Smooth muscle cell (in vitro differentiated cells): ENCODE measurements around the gene CNPY3. TPM values are rescaled to one million over a fixed set of nuclear protein-coding genes. Genes with fewer than 3 reads are reported as not detected.

ENCODE experiments used
- DNase-seq: peaks from one replicate; lab custom pipeline; 2025; ENCODE audit not compliant: unreplicated experiment; lab: John Stamatoyannopoulos, UW
- H2AFZ ChIP-seq: fragments of 200-600 bp; sonication (generic); 2 replicates; pipeline ENCODE4 v1.6.0; 2016; ENCODE audit warnings: antibody characterized with exemption, low read depth, mild to moderate bottlenecking
- H3F3A ChIP-seq: fragments of 200-600 bp; sonication (generic); 2 replicates; pipeline ENCODE4 v1.6.0; 2017; ENCODE audit warnings: antibody characterized with exemption, low read depth
- H3K27ac ChIP-seq: fragments of 200-600 bp; sonication (generic); 2 replicates; pipeline ENCODE4 v1.5.1; 2016; ENCODE audit warnings: low read depth, mild to moderate bottlenecking
- H3K27me3 ChIP-seq: fragments of 200-600 bp; sonication (generic); 2 replicates; pipeline ENCODE4 v1.6.1; 2016; ENCODE audit warnings: low read depth, mild to moderate bottlenecking
- H3K36me3 ChIP-seq: fragments of 200-600 bp; sonication (generic); 2 replicates; pipeline ENCODE4 v1.5.1; 2016; ENCODE audit warnings: low read depth
- H3K4me1 ChIP-seq: fragments of 200-600 bp; sonication (generic); 2 replicates; pipeline ENCODE4 v1.5.1; 2016; ENCODE audit warnings: low read depth
- H3K4me2 ChIP-seq: fragments of 200-600 bp; sonication (generic); 2 replicates; pipeline ENCODE4 v1.6.0; 2016; ENCODE audit warnings: mild to moderate bottlenecking
- H3K4me3 ChIP-seq: fragments of 200-600 bp; sonication (generic); 2 replicates; pipeline ENCODE4 v1.5.1; 2016; ENCODE audit warnings: mild to moderate bottlenecking
- H3K79me2 ChIP-seq: fragments of 200-600 bp; sonication (generic); 2 replicates; pipeline ENCODE4 v1.6.0; 2016; ENCODE audit warnings: low read depth, mild to moderate bottlenecking
- H3K9ac ChIP-seq: fragments of 200-600 bp; sonication (generic); 2 replicates; pipeline ENCODE4 v1.6.0; 2016; ENCODE audit warnings: low read depth
- H3K9me3 ChIP-seq: fragments of 200-600 bp; sonication (generic); replicated peaks from 2 replicates; pipeline ENCODE4 v1.5.1; 2016; ENCODE audit warnings: low read depth
- H4K20me1 ChIP-seq: fragments of 200-600 bp; sonication (generic); 2 replicates; pipeline ENCODE4 v1.6.0; 2016; ENCODE audit warnings: low read depth
- CTCF ChIP-seq: fragments of 200-600 bp; sonication (generic); IDR thresholded peaks from 2 replicates; pipeline ENCODE4 v1.5.1; 2017; ENCODE audit warnings: borderline replicate concordance, mild to moderate bottlenecking, antibody characterized with exemption; ENCODE audit not compliant: insufficient read depth, poor library complexity, severe bottlenecking
- WGBS: methylation state at CpG from one replicate; pipeline ENCODE4 v1.1.7; 2016; ENCODE audit warnings: low lambda C conversion rate; 5-methylcytosine and 5-hydroxymethylcytosine counted together
- polyA plus RNA-seq: library from polyadenylated mRNA; unstranded; fragments of >200 nt; fragmentation: Nextera tagmentation; extraction: Ambion mirVana; gene quantifications from 2 replicates; pipeline ENCODE4 v1.2.1, GENCODE V29; 2016
- total RNA-seq: library from RNA; depleted of rRNA; stranded (reverse); fragments of >200 nt; gene quantifications from 2 replicates; pipeline ENCODE4 v1.2.3, GENCODE V29; 2014

Gene CNPY3
- total and polyA plus RNA-seq, 2 experiments from 2014 or later = 20.5 to 51.4 TPM

- Histone ChIP-seq H2AFZ (no peak overlapping the region), H3K4me1 (peaks cover 15% of the 10 kb centered on the region), H3K27me3 (no peaks in the 10 kb centered on the region), H3K9me3 (no peaks in the 10 kb centered on the region), H3K27ac (no peak overlapping the region), H3K79me2 (peaks cover 20% of the 10 kb centered on the region), H3K4me2 (no peak overlapping the region), H3K4me3 (no peak overlapping the region), H3K36me3 (no peaks in the 10 kb centered on the region), H4K20me1 (peaks cover 19% of the 10 kb centered on the region), H3K9ac (no peak overlapping the region), H3F3A (peaks cover 14% of the 10 kb centered on the region)
- DNase-seq = no peak
- WGBS = 83% methylated on average over 5 of the region's 5 CpGs
- no peak for TF ChIP-seq CTCF
Measured at GRCh38 chr6:42974919-42975505, 45.7 kb downstream of the CNPY3 start.

GRCh38 chr6:42978487-42978838 is 49.2 kb downstream of the CNPY3 start:
- peak; percentile 48 for DNase-seq
- under 1% methylated on average over 26 of the region's 28 CpGs for WGBS
- no peak for TF ChIP-seq CTCF
- Histone ChIP-seq H3K27me3 (no peaks in the 10 kb centered on the region), H3F3A (peaks cover 8% of the 10 kb centered on the region), H3K36me3 (no peaks in the 10 kb centered on the region), H3K4me1 (peaks cover 15% of the 10 kb centered on the region), H3K9me3 (no peaks in the 10 kb centered on the region), H3K79me2 (peaks cover 20% of the 10 kb centered on the region), H4K20me1 (peaks cover 19% of the 10 kb centered on the region), H2AFZ (peak overlapping the region; percentile 94), H3K4me2 (peak overlapping the region; percentile 92), H3K9ac (peak overlapping the region; percentile 87), H3K27ac (peak overlapping the region; percentile 87), H3K4me3 (peak overlapping the region; percentile 97)

- peak within 1 kb of the TSS; percentile 97 for H3K4me3 ChIP-seq
- peaks cover 15% of the 10 kb centered on the region for H3K4me1 ChIP-seq
- peaks cover 20% of the 10 kb centered on the region for H3K79me2 ChIP-seq
- H2AFZ ChIP-seq = peak within 1 kb of the TSS; percentile 94
- WGBS = 2% methylated on average over 41 of the region's 59 CpGs
- H3F3A ChIP-seq = peaks cover 8% of the 10 kb centered on the region
- no peaks in the 10 kb centered on the region for H3K9me3 ChIP-seq
- peak within 1 kb of the TSS; percentile 87 for H3K9ac ChIP-seq
- DNase-seq = peak; percentile 67
- peak within 1 kb of the TSS; percentile 92 for H3K4me2 ChIP-seq
- peaks cover 19% of the 10 kb centered on the region for H4K20me1 ChIP-seq
- peak within 1 kb of the TSS; percentile 87 for H3K27ac ChIP-seq
- no peaks in the 10 kb centered on the region for H3K36me3 ChIP-seq
- TF ChIP-seq CTCF = no peak
- no peaks in the 10 kb centered on the region for H3K27me3 ChIP-seq
Measured at GRCh38 chr6:42978839-42979522, 49.7 kb downstream of the CNPY3 start, which contains the start of gene PEX6. Gene PEX6, minus strand, starts transcription at chr6:42979181. Its CDS starts 31 bp downstream, at chr6:42979150.
